ENCODE data around the gene CHMP1A.

Gene CHMP1A

DNA sequence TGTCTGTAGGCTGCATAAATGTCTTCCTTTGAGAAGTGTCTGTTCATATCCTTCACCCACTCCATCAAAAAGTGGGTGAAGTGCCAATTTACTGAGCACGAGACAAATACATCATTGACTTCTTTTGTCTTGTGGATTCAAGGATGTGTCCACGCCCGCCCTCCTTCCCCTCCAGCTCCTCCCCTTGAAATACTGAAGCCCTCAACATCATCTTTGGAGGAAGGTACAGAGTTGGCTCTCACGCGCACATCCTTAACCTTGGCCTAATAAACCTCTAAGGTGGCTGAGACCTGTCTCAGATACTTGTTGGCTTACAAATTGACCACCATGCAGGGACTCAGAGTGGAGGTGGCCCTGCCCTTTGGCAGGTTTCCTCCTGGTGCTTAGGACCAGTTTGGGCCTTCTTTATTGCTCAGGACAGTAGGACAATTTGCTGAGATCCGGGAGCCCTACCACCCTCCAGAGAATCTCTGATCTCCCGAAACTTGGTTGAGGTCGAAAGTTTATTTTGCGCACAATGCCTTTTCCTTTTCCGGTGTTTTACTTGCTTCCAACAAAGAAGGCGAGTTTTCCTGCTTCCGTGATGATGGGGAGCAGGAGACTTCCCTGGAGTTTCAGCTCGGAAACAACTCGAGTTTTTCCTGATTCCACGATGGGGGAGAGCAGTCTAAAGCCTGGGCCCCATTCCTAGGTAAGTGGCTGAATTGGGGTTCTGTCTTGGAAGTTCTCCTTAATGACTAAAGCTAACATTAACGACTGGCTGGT is 14.9 kb upstream of the CHMP1A start:
- TF ChIP-seq FOXP2 (optimal IDR thresholded peaks at IDR 0.05; ENCODE audit: borderline replicate concordance, extremely low read depth, extremely low read length, insufficient read depth) (no peak), POLR2AphosphoS5 (IDR thresholded peaks at IDR 0.05; ENCODE audit: low read depth, low read length) (no peak), SIN3A (IDR thresholded peaks at IDR 0.05; ENCODE audit: borderline replicate concordance, insufficient read depth, low read length) (no peak), TAF1 (IDR thresholded peaks at IDR 0.05; ENCODE audit: borderline replicate concordance, insufficient read depth, low read length) (no peak)
- TF ChIP-seq, protein P1, sequence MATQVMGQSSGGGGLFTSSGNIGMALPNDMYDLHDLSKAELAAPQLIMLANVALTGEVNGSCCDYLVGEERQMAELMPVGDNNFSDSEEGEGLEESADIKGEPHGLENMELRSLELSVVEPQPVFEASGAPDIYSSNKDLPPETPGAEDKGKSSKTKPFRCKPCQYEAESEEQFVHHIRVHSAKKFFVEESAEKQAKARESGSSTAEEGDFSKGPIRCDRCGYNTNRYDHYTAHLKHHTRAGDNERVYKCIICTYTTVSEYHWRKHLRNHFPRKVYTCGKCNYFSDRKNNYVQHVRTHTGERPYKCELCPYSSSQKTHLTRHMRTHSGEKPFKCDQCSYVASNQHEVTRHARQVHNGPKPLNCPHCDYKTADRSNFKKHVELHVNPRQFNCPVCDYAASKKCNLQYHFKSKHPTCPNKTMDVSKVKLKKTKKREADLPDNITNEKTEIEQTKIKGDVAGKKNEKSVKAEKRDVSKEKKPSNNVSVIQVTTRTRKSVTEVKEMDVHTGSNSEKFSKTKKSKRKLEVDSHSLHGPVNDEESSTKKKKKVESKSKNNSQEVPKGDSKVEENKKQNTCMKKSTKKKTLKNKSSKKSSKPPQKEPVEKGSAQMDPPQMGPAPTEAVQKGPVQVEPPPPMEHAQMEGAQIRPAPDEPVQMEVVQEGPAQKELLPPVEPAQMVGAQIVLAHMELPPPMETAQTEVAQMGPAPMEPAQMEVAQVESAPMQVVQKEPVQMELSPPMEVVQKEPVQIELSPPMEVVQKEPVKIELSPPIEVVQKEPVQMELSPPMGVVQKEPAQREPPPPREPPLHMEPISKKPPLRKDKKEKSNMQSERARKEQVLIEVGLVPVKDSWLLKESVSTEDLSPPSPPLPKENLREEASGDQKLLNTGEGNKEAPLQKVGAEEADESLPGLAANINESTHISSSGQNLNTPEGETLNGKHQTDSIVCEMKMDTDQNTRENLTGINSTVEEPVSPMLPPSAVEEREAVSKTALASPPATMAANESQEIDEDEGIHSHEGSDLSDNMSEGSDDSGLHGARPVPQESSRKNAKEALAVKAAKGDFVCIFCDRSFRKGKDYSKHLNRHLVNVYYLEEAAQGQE (IDR thresholded peaks at IDR 0.05; ENCODE audit: insufficient read depth in 1 of 2, low read depth in 2 of 2, low read length in 2 of 2), result no peak

DNA sequence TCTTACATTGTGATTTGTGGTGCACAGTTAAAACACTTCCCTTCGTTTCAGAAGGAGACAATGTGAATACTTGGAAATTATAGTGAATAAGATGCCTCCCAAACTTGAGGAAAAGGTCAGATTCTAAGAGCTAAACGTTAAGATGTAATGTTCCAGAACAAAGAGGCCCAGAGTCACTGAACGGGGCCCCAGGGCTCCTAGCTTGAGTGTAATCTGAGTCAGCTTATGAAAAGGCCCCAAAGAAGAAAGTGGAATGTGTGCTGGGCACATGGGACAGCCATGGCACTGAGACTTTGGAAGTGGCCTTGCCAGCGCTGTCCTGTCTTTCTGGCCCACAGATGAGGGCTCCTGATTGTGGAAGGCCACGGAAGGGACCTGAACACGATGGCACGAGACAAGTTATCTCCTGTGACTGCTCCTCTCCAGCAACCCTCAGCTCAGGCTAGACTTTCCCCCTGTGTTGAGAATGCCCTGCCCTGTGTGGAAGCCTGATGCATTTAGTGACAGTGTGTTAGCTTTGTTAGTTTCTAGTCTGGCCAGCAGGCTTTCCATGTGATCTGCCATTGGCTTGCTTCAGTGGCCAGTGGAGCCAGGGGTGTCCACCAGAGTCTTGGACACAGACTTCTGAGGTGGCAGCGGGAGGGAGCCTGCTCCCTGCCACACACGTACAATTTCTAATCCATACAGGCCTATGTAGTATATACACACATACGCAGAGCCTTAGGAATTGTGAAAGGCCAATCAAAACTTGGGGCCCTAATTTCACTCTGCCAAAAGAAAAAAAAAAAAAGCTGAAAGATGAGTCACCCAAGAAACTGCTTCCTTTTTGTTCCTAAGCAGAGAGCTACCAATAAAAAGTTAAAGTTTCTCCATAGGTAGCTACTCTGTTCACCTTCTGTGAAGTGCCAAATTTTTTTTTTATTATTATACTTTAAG is 13.3 kb upstream of the CHMP1A start:
- TF ChIP-seq POLR2AphosphoS5 (IDR thresholded peaks at IDR 0.05; ENCODE audit: low read depth, low read length), result no peak
- no peak for TF ChIP-seq SIN3A (IDR thresholded peaks at IDR 0.05; ENCODE audit: borderline replicate concordance, insufficient read depth, low read length)
- no peak for TF ChIP-seq FOXP2 (optimal IDR thresholded peaks at IDR 0.05; ENCODE audit: borderline replicate concordance, extremely low read depth, extremely low read length, insufficient read depth)
- TF ChIP-seq, protein P1 (IDR thresholded peaks at IDR 0.05; ENCODE audit: insufficient read depth in 1 of 2, low read depth in 2 of 2, low read length in 2 of 2), result no peak
- no peak for TF ChIP-seq TAF1 (IDR thresholded peaks at IDR 0.05; ENCODE audit: borderline replicate concordance, insufficient read depth, low read length)

DNA sequence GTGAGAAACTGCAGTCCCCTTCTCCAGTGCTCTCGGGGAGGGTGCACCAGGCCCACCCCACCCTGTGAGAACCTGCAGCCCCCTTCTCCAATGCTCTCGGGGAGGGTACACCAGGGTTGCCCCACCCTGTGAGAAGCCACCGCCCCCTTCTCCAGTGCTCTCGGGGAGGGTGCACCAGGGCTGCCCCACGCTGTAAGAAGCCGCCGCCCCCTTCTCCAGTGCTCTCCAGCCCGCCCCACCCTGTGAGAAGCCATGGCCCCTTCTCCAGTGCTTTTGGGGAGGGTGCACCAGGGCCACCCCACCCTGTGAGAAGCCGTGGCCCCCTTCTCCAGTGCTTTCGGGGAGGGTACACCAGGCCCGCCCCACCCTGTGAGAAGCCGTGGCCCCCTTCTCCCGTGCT is 12.2 kb upstream of the CHMP1A start:
- TF ChIP-seq TAF1 (IDR thresholded peaks at IDR 0.05; ENCODE audit: borderline replicate concordance, insufficient read depth, low read length) (no peak), SIN3A (IDR thresholded peaks at IDR 0.05; ENCODE audit: borderline replicate concordance, insufficient read depth, low read length) (no peak), FOXP2 (optimal IDR thresholded peaks at IDR 0.05; ENCODE audit: borderline replicate concordance, extremely low read depth, extremely low read length, insufficient read depth) (no peak)
- TF ChIP-seq, protein P1 (IDR thresholded peaks at IDR 0.05; ENCODE audit: insufficient read depth in 1 of 2, low read depth in 2 of 2, low read length in 2 of 2), result no peak

DNA sequence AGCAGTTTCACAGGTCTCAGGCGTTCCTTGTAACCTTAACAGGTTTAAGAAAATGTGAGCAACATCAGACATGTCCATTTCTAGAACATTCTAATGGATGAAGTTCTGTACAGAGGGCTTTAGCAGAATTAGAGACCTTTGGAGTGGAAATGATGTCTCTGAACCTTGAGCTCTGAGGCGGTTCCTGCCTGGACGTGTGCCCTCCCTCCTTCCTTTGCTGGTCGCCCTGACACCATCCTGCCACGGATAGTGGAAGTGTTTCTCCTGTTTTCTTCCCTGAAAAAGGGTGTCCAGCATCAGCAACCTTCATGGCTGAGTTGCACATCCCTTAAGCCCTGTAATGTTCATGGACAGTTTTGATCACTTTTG is 11.3 kb upstream of the CHMP1A start:
- TF ChIP-seq, protein P1 (IDR thresholded peaks at IDR 0.05; ENCODE audit: insufficient read depth in 1 of 2, low read depth in 2 of 2, low read length in 2 of 2), result no peak
- TF ChIP-seq SIN3A (IDR thresholded peaks at IDR 0.05; ENCODE audit: borderline replicate concordance, insufficient read depth, low read length) (no peak), FOXP2 (optimal IDR thresholded peaks at IDR 0.05; ENCODE audit: borderline replicate concordance, extremely low read depth, extremely low read length, insufficient read depth) (no peak), TAF1 (IDR thresholded peaks at IDR 0.05; ENCODE audit: borderline replicate concordance, insufficient read depth, low read length) (no peak), POLR2AphosphoS5 (IDR thresholded peaks at IDR 0.05; ENCODE audit: low read depth, low read length) (no peak)

All from PFSK-1 (cell line).